Activated CD8-positive, alpha-beta T cell treated with anti-CD3 and anti-CD28 coated beads, Interleukin-2, amount 10 ng/mL, durations not matched to agents 7 days and 5 days (primary cell): Measurements from ENCODE around the gene ZNF185. TPM values are rescaled to one million over a fixed set of nuclear protein-coding genes. Genes with fewer than 3 reads are reported as not detected.

Experiments used
- ATAC-seq: fragments of 150-1000 bp; cut with Tn5 transposase; one replicate; pipeline ENCODE4 v1.10.0; 2021; ENCODE audit warnings: moderate library complexity
- CTCF ChIA-PET: fragments of 350-600 bp; sonication (Branson Sonifier 250); formaldehyde crosslinking; loops from one replicate; lab custom pipeline; 2021; ENCODE audit warnings: antibody characterized with exemption; lab: Charles Lee
- POLR2A ChIA-PET: fragments of 350-600 bp; sonication (Branson Sonifier 250); formaldehyde crosslinking; loops from one replicate; lab custom pipeline; 2021; ENCODE audit warnings: antibody characterized with exemption; lab: Charles Lee
- DNase-seq: peaks from one replicate; pipeline ENCODE4 v3.0.0-alpha.2; 2020
- H3K27ac Mint-ChIP-seq: one replicate; pipeline ENCODE4 v1.8.0; 2021; ENCODE audit warnings: mild to moderate bottlenecking, mixed read lengths
- H3K27me3 Mint-ChIP-seq: one replicate; pipeline ENCODE4 v1.8.0; 2021; ENCODE audit warnings: low read depth, mixed read lengths
- H3K36me3 Mint-ChIP-seq: one replicate; pipeline ENCODE4 v1.8.0; 2021; ENCODE audit warnings: low read depth, mixed read lengths
- H3K4me1 Mint-ChIP-seq: one replicate; pipeline ENCODE4 v1.8.0; 2021; ENCODE audit warnings: low read depth, mixed read lengths
- H3K4me3 Mint-ChIP-seq: one replicate; pipeline ENCODE4 v1.8.0; 2021; ENCODE audit warnings: mild to moderate bottlenecking, mixed read lengths
- H3K9me3 Mint-ChIP-seq: one replicate; pipeline ENCODE4 v1.8.0; 2022; ENCODE audit warnings: mixed read lengths; ENCODE audit not compliant: insufficient read depth
- total RNA-seq, 2 experiments: library from RNA; stranded (reverse); gene quantifications; one replicate each; pipeline ENCODE4 v1.2.3, GENCODE V29; 2021

The ZNF185 gene
- total RNA-seq, 2 experiments from 2014 or later: 0.84 to 0.97 TPM

DNA sequence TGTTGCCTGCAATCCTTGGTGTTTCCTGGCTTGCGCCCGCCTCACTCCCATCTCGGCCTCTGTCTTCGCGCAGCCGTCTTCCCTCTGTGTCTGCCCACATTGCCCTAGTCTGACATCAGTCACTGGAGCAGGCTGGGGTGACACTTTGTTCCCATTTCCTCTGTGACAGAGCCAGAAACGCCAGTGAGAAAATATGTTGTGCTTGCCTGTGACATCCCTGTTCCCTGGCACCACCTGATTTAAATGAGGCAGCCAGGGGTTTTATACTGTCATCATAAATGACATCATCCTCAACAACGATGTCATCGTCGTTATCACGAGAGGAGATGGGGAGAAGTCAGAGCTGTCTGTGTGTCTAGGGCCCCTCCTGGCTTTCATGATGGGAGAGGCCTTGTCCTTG lies 29.1 kb downstream of the ZNF185 start:
- POLR2A ChIA-PET: no interaction called here
- H3K4me3 Mint-ChIP-seq: no peak overlapping the region
- ATAC-seq: no peak
- peaks cover 13% of the 10 kb centered on the region for H3K4me1 Mint-ChIP-seq
- H3K36me3 Mint-ChIP-seq: no peaks in the 10 kb centered on the region
- no peak for DNase-seq
- H3K9me3 Mint-ChIP-seq: no peaks in the 10 kb centered on the region
- no peaks in the 10 kb centered on the region for H3K27me3 Mint-ChIP-seq
- H3K27ac Mint-ChIP-seq: no peak overlapping the region
- CTCF ChIA-PET: interaction anchor here (0.6 to 2.5 kb wide), 2 partner anchors 21 to 879 kb away, joined by 3 to 10 read pairs; no protein-coding TSS in a partner anchor

DNA sequence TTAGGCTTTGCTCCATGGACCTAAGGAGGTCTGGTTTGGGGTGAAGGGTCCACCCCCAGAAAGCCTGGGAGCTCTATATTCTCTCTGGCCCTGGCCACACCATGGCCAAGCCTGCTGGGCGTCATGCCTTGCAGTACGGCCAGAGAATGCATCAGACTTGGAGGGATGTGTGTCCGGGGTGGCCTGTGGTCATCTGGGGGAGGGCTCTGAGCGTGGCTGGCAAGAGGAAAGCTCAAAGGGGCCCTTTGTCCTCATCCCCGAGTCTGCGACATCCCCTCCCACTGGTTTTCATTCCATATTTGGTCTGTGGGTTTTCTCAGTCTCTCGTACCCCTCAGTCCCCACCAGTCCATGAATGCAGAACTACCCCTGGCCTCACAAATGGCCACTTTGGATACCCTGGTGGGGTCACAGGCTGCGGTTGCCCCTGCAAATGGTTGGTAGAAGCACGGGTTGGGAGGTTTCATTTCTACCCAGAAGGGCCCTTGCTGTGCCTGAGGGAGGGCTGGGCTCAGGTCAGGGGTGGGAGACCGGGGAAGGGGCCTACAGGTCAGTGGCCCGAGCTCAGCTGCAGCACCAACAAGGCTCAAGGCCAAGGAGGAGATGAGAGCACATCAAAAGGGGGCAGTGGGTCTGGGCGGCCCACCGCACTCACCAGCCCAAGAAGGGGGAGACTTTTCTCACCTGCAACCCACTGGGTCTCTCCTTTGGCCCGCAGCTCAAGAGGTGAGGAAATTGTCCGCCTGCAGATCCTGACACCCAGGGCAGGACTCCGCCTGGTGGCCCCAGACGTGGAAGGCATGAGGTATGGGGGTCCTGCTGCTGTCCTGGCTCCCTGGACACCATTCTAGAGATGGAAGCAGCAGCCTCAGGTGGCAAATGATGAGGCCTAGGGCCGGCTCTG lies 30.2 kb downstream of the ZNF185 start:
- Mint-ChIP-seq H3K36me3 (no peaks in the 10 kb centered on the region), H3K4me3 (no peak overlapping the region), H3K27ac (no peak overlapping the region), H3K4me1 (peaks cover 13% of the 10 kb centered on the region), H3K27me3 (no peaks in the 10 kb centered on the region), H3K9me3 (no peaks in the 10 kb centered on the region)
- CTCF ChIA-PET: interaction anchor here (0.6 kb wide), 1 partner anchor 878 kb away, joined by 3 read pairs; no protein-coding TSS in a partner anchor
- ATAC-seq (no peak), DNase-seq (no peak)
- POLR2A ChIA-PET: no interaction called here

DNA sequence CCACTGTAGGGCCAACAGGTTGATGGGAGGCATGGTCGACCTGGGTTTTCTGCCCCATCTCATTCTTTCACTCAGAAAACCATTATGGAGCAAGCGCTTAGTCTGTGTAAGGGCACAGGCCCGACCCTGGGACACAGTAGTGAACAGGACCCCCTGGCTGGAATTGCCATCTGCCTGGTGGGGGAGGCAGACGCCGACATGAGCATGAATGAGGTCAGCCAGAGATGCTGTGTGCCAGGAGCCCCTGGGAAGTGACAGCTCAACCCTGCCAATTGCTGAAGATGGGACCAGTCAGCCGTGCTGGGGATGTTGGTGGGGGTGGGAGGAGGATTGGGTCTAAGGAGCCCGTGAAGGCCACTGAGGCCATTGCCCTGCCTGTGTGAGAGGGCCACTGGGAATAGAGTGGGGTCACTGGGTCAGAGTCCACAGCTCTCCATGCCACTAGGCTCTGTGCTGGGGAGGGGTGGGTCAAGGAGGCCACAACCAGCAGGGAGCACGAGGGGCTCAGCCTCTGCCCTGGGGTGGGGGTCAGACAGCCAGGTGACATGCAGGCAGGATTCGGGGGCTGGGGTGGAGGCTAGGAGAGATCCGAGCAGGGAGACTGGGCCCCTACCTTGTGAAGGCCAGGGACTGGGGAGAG lies 31.0 kb downstream of the ZNF185 start:
- ChIA-PET CTCF (no interaction called here), POLR2A (no interaction called here)
- H3K27me3 Mint-ChIP-seq: no peaks in the 10 kb centered on the region
- no peak overlapping the region for H3K27ac Mint-ChIP-seq
- ATAC-seq (no peak), DNase-seq (no peak)
- no peaks in the 10 kb centered on the region for H3K36me3 Mint-ChIP-seq
- no peak overlapping the region for H3K4me3 Mint-ChIP-seq
- H3K4me1 Mint-ChIP-seq: peaks cover 7% of the 10 kb centered on the region
- H3K9me3 Mint-ChIP-seq: no peaks in the 10 kb centered on the region

DNA sequence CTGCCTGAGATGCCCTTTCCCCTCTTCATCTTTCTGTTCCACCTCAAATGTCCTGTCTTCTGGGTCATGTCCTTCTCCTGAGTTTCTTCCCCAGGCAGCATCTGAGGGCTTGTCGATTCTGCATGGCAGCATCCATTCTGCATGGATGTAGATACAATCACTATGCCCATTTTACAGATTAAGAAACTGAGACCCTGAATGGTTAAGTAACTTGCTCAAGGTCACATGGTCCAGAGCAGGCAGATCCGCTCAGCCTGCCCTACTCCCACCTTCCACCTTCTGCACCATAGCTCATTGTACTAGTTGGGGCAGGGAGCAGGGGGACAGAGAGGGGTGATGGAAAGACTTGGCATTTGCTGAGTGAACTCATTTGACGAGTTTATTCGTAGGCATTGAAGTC lies 32.0 kb downstream of the ZNF185 start:
- Mint-ChIP-seq H3K9me3 (no peaks in the 10 kb centered on the region), H3K27me3 (no peaks in the 10 kb centered on the region), H3K4me3 (no peak overlapping the region), H3K4me1 (peaks cover 5% of the 10 kb centered on the region), H3K27ac (no peak overlapping the region), H3K36me3 (no peaks in the 10 kb centered on the region)
- ChIA-PET POLR2A (no interaction called here), CTCF (no interaction called here)
- ATAC-seq (no peak), DNase-seq (no peak)

DNA sequence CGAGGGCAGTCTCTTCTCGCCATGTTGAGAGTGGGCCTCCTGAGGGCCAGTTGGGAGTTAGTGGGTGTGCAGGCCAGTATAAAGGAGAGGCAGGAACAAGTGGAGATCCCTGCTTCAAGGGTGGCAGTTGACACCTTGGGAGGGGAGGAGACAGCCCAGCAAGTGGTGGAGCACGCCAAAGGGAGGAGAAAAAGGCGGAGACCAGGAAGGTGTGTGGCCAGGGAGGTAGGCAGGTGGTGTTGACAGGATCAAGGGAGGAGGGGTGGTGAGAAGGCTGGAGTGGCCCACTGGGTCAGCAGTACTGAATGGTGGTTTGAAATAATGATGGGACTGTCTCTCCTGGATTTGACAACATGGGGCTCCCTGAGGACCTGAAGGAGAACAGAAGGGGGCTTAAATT lies 32.6 kb downstream of the ZNF185 start:
- DNase-seq (no peak), ATAC-seq (no peak)
- Mint-ChIP-seq H3K4me3 (no peak overlapping the region), H3K27ac (no peak overlapping the region), H3K4me1 (peaks cover 5% of the 10 kb centered on the region), H3K9me3 (no peaks in the 10 kb centered on the region), H3K27me3 (no peaks in the 10 kb centered on the region), H3K36me3 (no peaks in the 10 kb centered on the region)
- ChIA-PET CTCF (no interaction called here), POLR2A (no interaction called here)

DNA sequence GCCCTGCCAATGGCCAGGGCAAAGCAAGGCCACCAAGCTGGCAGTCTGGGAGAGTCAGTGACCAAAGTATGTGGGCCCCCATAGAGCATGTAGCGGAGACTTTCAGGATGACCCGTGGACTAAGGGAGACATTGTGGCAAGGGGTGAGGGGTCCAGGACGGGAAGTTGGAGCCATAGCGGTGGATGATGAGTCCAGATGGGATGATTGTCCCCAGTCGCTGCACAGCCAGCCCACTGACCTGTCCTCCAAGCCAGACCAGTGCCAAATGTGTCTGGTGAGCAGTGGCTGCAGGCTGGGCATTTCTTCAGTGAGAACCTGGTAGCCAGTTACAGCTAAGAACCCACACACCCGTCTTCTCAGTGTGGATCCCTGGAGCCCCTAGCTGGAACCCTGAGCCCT lies 34.3 kb downstream of the ZNF185 start:
- Mint-ChIP-seq H3K9me3 (no peaks in the 10 kb centered on the region), H3K36me3 (no peaks in the 10 kb centered on the region), H3K4me1 (no peaks in the 10 kb centered on the region), H3K27me3 (no peaks in the 10 kb centered on the region), H3K27ac (no peak overlapping the region), H3K4me3 (no peak overlapping the region)
- ChIA-PET CTCF (no interaction called here), POLR2A (no interaction called here)
- ATAC-seq: no peak
- no peak for DNase-seq

DNA sequence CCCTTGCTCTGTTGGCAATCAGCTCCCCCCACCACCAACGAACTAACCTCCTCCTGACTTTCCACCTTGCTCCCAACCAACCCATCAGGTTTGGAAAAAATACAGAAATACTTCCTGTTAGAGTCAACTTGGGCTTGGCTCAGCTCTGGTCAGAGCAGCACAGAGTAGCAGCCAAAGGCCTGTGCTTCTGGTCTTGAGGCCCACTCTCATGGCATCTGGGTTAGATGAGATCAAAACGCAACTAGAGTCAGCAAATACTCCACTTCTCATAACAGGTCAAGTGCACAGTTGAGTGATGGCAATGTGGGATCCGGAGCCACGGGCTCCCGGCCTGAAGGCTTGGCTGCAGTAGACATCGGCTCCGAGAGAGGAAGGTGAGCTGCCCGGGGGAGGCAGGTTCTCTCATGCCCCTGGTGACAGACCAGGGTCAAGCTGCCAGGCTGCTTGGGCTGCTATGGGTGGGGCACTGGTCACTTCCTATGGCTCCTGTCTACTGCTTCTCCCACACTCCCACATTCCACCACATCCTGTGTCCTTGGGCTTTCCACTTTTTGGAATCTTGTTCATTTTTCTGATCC lies 34.8 kb downstream of the ZNF185 start:
- Mint-ChIP-seq H3K9me3 (no peaks in the 10 kb centered on the region), H3K27ac (no peak overlapping the region), H3K4me1 (no peaks in the 10 kb centered on the region), H3K4me3 (no peak overlapping the region), H3K36me3 (no peaks in the 10 kb centered on the region), H3K27me3 (no peaks in the 10 kb centered on the region)
- ChIA-PET CTCF (no interaction called here), POLR2A (no interaction called here)
- ATAC-seq (no peak), DNase-seq (no peak)

DNA sequence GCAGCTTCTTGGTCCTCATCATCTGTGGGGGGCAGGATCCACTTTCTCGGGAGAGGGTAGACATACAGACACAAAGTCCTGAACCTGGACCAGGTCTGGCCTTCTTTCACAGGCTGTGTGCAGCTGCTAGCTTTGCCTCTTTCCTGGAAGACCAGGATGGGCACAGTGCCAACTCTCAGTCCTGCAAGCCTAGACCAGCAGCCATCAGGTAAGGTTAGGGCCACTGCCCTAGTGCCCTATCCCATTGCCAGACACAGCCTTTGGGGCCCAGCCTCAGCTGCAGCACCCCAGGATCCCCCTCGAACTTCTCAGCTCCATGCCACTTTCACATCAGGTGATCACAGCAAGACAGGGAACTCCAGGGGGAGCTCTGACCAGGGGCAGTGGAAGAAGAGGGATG lies 38.4 kb downstream of the ZNF185 start:
- H3K4me1 Mint-ChIP-seq: peaks cover 7% of the 10 kb centered on the region
- no peaks in the 10 kb centered on the region for H3K9me3 Mint-ChIP-seq
- ChIA-PET CTCF (no interaction called here), POLR2A (no interaction called here)
- ATAC-seq (no peak), DNase-seq (no peak)
- H3K36me3 Mint-ChIP-seq: no peaks in the 10 kb centered on the region
- H3K27me3 Mint-ChIP-seq: no peaks in the 10 kb centered on the region
- no peak overlapping the region for H3K27ac Mint-ChIP-seq
- H3K4me3 Mint-ChIP-seq: no peak overlapping the region

DNA sequence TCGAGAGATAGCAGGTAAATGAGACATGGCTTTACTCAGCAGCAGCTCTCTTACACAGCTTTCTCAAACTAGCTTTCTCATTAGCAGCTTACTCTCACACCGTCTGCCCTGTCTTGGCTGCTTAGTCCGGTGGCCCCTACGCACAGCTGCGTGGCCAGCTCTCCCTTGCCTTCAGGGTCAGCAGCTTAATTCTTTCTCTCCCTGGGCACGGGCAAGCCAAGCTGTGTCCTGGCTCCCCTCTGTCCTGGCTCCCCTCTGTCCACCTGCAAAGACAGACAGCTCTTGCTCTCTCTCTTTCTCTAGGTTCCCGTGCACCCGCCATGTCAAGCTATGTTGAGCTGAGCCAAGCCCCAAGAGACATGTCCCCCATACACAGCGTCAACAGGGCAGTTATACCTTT lies 39.4 kb downstream of the ZNF185 start:
- no peaks in the 10 kb centered on the region for H3K36me3 Mint-ChIP-seq
- POLR2A ChIA-PET: no interaction called here
- peaks cover 11% of the 10 kb centered on the region for H3K4me1 Mint-ChIP-seq
- H3K27me3 Mint-ChIP-seq: no peaks in the 10 kb centered on the region
- CTCF ChIA-PET: no interaction called here
- H3K4me3 Mint-ChIP-seq: no peak overlapping the region
- no peak overlapping the region for H3K27ac Mint-ChIP-seq
- DNase-seq (no peak), ATAC-seq (no peak)
- no peaks in the 10 kb centered on the region for H3K9me3 Mint-ChIP-seq

DNA sequence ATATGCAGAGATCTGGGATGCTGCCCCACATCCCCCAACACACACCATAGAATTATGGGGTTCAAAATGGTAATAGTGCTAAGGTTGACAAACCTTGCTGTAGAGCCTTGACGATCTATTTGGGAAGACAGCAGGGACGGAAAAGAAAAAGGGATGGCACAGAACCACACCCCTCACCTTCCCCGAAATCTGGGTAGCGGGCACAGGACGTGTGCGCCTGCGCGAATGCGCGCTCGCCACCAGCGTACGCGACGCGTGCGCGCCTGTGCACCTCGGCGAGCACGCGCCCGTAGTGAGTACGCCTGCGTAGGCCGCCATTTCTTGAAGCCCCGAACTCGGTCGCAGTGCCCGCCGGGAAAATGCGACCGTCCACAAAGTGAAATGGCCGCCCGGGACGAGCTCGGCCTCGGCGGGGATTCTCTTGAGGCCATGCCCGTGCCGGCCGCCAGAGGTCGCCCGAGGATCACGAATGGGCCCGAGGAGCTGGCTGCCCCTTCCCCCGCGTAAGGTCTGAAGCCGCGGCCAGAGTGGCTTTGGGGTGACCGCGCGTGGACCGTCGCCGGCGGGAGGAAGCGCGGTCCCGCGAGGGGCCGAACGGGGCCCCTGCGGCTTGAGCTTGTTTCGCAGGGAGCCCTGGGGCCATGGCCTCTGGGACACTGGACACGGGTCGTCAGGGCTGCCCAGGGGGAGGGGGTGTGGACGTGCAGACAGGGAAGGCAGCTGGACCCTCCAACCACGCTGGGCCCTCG lies 43.6 kb downstream of the ZNF185 start:
- POLR2A ChIA-PET: interaction anchor here (1.2 kb wide), 1 partner anchor 499 kb away, joined by 3 read pairs; no protein-coding TSS in a partner anchor

DNA sequence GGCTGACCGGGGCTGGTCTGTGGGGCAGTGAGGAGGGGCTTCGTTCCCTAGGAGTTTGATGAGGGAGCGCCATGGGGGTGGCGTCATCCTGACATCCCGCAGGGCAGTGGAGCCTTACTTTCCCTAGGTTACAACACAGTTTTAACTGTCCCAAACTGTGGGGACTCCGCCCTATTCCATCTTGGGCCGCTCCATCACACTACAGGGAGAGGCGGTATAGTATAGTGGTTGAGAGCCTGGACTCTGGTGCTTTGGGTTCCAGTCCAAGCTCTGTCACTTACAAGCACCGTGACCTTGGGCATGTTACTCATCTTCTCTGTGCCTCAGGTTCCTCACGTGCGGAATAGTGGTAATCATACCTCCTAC lies 44.2 kb downstream of the ZNF185 start:
- Mint-ChIP-seq H3K4me3 (peak overlapping the region; percentile 85), H3K4me1 (peaks cover 15% of the 10 kb centered on the region), H3K9me3 (no peaks in the 10 kb centered on the region), H3K27ac (peak overlapping the region; percentile 52), H3K36me3 (no peaks in the 10 kb centered on the region), H3K27me3 (no peaks in the 10 kb centered on the region)
- ChIA-PET CTCF (interaction anchor here (0.8 to 3.1 kb wide), 20 partner anchors 10 to 729 kb away, joined by 3 to 24 read pairs (median 4); partner anchors contain the start of gene HAUS7), POLR2A (interaction anchor here (1.2 kb wide), 1 partner anchor 499 kb away, joined by 3 read pairs; no protein-coding TSS in a partner anchor)
- DNase-seq (no peak), ATAC-seq (peak; percentile 3)

More for the DNA sequence above, 43.6 kb downstream of the ZNF185 start:
- Mint-ChIP-seq H3K4me1 (peaks cover 15% of the 10 kb centered on the region), H3K27ac (peak overlapping the region; percentile 64), H3K27me3 (no peaks in the 10 kb centered on the region), H3K36me3 (no peaks in the 10 kb centered on the region), H3K9me3 (no peaks in the 10 kb centered on the region), H3K4me3 (peak overlapping the region; percentile 85)
- peak; percentile 92 for DNase-seq
- peak; percentile 98 for ATAC-seq
- CTCF ChIA-PET: interaction anchor here (0.7 to 3.1 kb wide), 22 partner anchors 11 to 729 kb away, joined by 3 to 24 read pairs (median 4); partner anchors contain the start of gene HAUS7
